ENCODE measurements around the gene CCDC117.

CCDC117 gene

DNA sequence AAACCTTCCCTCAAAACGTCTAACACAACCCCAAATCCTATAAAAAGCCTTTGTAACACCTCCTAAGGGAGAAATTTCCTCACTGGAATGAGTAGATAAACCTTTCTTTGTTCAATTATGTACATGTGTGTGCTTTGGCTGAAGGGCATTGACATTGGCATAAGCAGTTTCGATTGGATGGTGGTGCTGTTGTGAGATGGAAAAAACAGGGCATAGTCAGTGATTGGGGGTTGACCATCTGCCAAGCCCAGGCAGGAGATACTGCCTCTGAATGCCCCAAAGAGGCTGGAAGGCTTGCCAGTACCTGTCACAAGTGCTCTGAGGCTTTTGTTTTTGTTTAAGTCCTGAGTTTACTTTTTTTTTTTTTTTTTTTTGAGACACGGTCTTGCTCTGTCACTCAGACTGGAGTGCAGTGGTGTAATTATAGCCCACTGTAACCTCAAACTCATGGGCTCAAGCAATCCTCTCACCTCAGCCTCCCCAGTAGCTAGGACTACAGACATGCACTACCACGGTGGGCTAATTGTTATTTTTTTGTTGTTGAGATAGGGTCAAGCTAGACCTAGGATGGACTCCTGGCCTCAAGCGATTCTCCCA lies 1.2 kb upstream of the CCDC117 start:
- DNase-seq = no peak

DNA sequence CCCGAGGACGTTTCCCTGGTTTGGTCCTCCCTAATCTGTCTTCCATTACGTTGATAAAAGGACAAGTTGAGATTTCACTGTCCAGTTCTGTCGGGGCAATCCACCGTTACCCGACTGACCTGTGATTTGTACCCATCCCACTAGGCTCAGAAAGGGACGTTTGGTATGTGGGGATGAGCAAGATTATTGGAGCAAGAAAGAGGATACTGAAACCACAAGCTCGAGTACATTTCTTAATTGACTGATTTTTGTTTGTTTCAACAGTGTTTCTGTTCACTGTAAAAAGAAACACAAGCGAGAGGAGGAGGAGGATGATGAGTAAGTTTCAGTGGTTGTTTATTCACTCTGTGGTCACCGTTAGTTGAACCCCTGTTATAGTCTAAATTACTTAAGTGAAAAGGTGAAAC lies 969 bp downstream of the CCDC117 start:
- no peak for DNase-seq

DNA sequence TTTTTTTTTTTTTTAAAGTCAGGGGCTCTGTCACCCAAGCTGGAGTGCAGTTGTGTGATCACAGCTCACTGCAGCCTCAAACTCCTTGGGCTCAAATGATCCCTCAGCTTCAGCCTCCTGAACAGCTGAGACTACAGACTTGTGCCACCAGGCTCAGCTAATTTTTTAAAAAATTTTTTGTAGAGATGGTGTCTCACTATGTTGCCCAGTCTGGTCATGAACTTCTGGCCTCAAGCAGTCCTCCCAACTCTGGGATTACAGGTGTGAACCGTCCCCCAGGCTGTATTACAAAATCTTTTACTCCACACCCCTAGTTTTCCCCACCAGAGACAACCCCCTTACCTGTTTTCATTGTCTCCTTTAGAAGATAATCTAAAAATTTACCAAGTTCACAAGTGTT lies 1.9 kb downstream of the CCDC117 start:
- DNase-seq = no peak

DNA sequence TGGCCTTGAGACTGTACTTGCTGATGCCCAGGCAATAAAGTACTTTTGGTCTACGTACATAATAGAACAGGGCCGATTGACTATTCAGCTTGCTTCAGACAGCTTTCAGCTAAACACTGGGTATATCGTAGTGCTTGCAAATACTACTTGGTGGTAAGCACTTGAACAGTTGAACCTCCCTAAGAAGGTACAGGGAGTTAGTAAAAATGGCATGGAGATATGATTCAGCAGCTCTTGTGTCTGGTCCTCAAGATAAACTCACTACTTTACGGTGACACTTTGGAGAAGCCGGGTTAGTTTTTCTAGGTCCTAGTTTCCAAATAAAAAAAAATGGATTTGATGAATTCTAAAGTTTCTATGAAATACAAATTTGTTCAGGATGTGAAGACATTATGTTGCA lies 7.3 kb downstream of the CCDC117 start:
- no peak for DNase-seq

DNA sequence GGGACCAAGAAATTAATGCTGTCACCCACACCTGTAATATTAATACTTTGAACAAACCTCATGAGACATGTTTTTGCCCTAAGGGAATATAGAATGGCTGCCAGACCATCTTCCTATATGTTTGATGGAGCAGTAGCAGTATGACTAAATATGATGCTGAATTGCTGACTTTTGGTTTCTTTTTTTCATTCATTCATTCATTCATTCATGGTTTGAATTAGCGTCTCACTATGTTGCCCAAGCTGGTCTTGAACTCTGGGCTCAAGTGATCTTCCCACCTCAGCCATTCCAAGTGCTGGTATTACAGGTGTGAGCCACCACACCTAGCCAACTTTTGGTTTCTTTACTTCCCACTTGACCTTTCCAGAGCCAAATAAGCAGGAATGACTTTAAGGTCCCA lies 7.8 kb downstream of the CCDC117 start:
- DNase-seq = no peak

DNA sequence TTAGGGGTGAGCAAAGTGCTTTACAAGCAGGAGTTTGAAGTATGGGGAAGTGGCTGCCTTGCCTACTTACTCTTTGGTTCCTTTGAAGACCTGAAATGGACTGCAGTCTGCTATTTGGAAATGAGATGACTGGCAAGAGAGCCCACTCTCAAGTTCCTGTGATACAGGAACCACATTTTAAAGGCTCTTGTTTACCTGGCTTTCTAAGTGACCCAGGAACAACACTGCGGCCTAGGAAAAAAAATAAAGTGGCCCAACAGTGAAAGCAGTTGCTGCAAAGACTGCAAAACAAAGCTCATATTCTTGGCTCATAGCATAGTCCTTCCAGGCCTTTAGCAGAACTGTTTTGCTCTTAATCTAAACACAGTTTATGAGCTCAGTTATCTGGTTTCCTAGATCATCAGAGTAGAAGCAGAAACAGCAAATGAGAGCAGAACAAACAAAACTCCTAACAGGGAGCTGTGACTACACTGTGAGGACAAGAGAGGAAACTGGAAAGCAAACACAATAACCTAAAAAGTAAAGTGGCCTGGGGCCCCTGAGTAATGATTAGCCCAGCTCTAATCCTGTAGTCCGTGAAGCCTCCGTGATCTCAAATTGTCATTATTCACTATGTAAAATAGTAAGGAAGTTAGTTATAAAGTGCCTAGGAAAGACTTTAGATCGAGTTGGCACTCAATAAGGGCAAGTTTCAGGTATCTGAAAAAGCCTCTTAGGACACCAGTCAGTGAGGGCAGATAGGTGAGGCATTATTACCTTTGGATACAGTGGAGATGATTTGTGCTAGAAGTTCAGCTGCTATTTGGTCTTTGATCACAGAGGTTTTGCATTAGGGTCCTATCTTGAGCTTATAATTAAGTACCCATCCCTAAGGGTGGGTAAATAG lies 11.5 kb downstream of the CCDC117 start:
- DNase-seq = no peak

DNA sequence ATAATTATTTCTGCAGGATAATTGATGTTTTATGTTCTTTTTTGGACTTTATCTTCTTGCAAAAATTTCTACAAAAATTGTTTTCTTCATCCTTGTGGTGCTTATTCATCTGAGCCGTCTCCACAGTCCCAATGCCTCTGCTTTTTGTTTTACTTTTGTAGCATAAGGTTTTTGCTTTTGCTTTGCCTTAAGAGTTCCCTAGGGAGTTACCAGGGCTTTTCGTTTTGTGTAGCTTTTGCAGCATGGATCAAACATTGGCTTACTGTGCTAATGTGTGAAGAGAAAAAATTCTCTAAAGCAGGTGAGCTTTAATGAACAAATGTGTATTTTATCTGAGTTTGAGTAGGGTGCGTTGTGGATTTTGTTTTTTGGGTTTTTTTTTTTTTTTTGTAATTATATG lies 16.1 kb downstream of the CCDC117 start:
- no peak for DNase-seq

DNA sequence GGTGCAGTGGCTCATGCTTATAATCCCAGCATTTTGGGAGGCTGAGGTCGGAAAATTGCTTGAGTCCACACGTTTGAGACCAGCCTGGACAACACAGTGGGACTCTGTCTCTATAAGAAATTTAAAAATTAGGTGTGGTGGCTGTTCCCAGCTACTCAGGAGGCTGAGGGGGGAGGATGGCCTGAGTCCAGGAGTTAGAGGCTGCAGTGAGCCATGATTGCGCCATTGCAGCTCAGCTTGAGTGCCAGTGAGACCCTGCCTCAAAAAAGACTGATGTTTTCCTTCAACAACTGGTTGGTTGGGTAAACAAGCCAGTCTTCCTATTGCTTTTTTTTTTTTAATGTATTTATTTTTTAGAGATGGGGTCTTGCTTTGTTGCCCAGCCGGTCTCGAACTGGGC lies 18.6 kb downstream of the CCDC117 start:
- no peak for DNase-seq

DNA sequence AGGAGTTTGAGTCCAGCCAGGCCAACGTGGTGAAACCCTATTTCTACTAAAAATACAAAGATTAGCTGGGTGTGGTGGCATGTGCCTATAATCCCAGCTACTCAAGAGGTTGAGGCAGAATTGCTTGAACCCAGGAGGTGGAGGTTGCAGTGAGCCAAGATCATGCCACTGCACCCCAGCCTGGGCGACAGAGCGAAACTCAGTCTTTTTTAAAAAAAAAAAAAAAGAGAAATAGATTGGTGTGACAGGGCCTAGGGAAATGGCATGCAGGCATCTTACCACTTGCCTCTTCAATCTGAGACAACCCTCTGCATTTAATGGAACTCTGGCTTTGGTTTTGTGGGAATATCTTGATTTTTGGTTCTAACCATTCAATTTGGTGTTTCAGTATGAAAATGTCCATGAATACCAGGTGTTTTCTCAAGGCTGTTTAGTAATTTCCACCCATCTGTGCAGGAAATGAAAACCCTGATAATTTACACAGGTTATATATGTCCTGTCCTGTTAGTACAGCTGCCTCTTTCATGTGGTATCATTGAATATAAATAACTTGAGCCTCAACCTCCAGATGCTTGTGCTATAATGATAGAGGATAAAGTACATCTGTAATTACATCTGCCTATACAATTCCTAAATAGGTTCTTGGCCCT lies 19.5 kb downstream of the CCDC117 start:
- no peak for DNase-seq

DNA sequence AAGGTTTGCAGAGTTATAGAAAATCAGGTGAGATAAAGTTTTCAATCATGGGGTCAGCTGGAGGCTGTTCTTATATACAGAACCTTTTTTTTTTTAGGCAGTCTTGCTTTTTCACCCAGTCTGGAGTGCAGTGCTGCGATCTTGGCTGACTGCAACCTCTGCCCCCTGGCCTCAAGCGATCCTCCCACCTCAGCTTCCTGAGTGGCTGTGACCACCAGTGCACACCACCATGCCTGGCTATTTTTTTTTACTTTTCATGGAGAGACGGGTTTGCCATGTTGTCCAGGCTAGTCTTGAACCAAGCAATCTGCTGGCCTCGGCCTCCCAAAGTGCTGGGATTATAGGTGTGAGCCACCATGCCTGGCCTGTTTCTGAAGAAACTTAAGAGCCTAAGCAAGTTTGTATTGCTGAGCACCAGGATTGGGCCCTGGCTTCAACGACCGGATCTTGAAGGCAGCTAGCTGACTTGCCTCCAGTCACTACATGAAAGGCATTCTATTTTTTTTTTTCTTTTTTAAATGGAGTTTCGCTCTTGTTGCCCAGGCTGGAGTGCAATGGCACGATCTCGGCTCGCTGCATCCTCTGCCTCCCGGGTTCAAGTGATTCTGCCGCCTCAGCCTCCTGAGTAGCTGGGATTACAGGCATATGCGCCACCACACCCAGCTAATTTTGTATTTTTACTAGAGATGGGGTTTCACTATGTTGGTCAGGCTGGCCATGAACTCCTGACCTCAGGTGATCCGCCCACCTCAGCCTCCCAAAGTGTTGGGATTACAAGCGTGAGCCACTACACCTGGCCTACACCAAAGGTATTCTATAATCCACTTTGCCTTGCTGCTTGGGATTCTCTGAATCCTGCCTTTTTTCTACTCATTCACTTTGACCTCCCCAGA lies 20.2 kb downstream of the CCDC117 start:
- no peak for DNase-seq

DNA sequence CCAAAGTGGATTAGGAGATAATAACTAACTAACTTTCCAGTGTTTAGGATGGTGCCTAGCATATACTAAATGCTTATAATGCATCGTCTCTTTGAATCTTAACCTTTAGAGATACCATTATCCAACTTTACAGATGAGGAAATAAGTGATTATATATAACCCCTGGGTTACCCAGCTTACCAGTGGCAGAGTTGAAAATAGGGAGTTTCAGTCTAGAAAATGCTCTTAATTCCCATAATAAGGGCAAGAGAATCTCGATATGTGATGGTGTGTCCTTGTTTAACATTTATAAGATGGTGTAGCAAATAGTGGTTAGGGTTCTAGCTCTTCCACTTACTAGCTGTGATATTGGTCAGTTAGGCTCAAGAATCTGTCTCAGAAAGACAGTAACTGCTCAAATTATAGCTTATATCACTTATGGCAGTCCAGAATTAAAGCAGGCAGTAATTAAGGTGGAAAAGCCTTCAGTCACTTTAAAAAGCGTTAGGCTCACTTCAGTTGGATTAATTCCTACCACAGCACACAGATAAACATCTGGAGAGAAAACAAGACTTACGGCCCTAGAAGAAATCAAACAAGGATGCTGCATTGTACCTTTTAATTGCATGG lies 21.6 kb downstream of the CCDC117 start:
- DNase-seq = no peak

DNA sequence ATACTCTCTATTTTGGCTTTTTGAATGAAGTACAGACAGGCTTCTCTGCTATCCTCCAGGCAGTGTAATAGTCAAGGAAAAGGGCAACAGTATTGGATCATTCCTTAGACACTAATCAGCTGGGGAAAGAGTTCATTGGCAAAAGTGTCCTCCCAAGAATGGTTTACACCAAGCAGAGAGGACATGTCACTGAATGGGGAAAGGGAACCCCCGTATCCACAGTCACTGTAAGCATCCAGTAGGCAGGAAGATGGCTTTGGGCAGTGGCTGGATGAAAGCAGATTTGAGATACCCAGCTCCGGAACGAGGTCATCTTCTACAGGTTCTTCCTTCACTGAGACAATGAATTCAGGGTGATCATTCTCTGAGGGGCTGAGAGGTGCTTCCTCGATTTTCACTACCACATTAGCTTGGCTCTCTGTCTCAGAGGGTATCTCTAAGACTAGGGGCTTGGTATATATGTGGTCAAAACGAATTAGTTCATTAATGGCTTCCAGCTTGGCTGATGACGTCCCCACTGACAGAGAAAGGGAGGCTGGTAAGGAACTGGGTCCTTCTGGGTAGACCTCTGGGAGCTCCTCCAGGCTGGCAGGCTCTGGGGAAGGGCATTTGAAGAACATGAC lies 22.7 kb downstream of the CCDC117 start:
- no peak for DNase-seq

DNA sequence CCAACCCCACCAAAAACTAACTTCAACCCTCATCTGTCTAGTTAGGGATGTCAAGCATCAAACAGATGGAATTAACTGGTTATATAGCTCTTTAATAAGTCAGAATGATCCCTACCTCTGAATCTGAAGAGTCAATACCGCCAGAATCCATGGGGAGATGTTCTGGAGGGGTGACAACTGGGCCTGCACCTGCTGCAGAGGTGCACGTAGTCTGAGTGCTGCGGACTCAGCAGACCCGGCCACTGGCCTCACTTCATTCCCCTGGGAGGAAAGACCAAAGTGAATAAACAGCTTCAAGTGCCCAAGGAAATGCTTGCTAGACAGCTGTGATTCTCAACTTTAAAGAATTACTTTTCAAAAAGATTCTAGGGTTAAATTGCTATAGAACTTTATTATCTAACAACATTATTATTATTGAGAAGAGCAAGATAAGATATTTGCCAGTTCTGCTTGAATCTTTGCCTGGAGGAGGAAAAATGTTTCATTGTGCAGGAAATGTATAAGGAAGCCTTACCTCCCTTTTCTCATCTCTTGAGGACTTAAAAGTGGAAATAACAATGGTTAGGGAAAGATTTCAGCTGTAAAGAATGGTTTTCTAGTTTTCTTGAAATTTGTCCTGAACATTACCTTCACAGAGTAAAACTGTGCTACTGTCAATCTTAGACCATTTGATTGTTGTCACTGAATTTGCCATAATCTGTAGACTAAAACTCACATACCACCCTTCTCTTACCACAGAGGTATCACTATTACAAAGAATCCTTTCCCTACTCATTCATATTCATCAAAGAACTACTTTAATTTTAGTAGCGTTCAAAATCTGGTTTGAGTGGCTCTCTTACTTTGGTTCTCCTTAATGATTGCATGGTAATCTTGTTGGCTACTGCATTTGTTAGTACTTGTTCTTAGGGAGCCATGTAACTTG lies 23.7 kb downstream of the CCDC117 start:
- no peak for DNase-seq

DNA sequence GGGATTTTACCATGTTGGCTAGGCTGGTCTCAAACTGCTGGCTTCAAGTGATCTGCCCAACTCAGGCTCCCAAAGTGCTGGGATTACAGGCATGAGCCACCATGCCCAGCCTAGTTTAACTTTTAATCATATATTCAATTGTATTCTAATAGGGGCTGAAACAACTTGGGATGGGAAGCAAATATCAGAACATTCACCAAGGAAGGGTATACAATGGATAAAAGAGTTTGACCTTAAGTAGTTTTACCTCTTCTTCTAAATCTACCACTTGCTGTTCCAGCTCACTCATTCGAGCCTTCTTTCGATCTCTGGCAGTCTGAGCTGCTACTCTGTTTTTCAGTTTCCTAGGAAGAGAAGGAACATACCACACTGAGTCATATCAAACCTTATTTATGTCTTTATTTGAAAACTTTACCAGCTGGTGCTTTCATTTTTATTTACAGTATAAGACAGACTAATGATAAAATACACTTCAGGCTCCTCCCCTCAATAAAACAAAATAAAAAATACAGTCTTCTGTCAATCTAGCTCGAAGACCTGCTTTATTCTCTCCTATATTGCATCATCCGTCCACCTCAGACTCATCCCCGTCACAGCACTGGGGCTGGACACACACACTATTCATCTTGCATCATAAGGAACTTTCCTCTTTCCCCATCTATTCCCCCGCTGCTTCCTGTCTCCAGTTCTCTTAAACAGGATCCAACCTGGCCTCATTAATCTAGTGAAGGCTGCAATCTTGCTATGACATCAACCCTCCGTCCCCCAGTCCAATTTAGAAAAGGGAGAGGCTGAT lies 26.5 kb downstream of the CCDC117 start:
- peak; percentile 68 for DNase-seq

DNA sequence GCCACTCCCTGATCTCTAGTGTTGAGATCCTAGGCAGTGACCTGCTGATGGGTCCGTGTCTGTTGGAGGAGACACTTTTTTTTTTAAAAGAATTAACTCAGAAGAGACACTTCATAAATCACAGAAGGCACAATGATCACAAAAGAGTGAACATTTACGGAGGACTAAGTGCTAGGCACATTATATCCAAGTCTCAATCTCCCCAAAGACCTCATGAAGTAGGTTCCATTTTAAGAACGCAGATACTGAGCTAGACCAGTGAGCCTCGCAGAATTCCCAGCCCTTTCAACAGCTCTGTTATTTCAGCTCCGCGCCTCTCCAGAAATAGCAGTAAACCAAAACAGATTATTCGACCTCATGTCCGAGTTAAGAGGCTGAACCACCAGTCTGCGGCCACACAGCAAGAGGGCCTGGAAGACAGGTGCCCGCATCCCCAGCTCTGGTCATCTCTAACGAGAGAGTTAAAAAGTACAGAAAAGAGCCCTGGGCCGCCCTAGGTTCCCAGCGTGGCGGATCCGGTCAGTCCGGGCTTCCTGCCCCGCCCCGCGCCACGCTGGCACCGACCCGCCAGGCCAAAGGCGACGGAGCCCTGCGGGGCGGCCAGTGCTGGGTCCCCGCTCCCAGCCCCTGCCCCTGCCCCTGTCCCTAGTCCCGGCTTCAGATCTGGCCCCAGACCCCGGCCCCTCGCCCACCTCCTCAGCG lies 27.3 kb downstream of the CCDC117 start:
- peak; percentile 77 for DNase-seq

DNA sequence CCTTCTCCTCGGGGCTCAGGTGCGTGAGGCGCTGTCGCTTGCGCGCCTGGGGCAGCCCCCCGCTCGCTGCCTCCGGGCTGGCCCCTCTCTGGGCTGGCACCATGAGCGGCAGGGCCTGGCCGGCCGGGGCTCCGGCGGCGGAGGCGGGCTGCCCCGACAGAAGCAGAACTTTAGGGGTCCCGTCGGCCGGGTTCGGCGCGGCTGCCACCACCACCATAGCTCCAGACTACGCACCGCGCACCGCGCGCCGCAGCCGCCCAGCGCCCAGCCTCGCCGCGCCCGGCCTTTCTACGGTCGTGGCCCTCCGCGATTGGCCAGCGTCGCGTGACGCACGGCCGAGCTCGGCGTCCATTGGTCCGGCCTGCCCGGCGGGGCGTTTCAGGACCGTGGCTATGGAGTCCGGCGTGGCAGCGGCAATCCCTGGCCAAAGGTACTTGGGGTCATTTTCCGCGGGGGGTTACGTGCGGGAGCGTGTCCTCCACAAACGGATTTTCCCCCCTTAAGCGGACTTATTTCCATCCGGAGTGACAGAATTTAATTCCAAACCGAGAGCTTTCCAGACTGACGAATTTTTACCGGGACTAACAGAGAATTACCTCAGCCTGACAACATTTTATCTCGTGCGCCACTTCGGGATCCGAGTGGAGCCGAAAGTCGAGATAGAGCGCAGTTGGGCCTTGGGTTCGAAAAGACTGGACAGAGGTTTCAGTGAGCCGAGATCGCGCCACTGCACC lies 28.0 kb downstream of the CCDC117 start, which contains the start of gene XBP1:
Gene XBP1, minus strand, starts transcription at position 262 of the 734 bp plus-strand sequence.
- peak; percentile 96 for DNase-seq

DNA sequence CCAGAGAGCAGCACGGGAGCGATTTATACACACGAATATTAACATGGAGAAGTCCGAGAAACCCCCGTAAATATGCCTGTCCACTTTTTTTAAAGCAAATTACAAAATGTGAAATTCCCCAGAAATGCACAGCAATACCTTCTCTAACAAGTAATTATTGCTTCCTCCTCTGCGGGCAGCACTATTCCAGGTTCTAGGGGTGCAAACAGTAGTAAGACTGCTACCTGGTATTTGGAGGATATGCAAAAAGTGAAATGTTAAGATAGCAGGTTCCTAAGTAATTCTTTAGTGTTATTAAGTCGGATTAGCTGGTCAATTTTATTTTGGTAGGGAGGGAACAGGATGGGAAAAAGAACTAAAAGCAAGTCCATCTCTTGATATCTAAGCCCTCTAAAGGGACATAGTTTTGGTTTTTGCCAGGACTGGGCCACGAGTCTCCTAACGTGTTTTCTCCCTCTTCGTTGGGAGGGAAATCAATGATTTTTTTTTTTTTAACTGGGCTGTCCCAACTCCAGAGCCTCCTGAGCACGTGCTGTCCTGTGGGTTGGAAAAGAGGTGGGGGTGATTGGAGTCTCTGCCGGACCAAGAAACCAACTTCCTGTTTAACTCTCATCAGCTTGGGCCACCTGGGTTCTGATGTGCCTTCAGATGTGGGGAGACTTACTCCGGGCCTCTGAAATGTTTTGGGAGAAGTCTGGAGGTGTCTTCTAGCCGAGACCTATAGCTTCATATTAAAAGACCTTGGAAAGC lies 29.5 kb downstream of the CCDC117 start:
- DNase-seq = no peak

DNA sequence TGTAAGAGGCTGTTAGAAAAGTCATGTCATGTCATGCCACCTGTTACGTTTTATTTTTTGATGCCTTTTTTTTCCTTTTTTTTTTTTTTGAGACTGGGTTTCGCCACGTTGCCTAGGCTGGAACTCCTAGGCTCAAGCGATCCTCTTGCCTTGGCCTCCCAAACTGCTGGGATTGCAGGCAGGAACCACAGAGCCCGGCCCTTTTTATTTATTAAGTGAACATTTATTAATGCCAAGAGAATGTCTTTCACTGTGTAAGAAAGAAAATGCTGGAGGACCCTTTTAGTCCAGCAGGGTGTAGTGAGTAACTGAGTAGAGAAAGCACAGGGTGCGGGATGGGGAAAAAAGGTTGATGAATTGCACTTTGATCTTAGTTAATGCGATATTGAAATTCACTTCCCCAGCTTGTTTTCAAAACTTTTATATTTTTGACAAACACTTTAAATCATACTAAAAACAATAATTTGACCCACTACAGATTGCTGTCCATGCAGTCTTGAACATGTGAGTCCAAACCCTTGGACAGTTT lies 30.2 kb downstream of the CCDC117 start:
- no peak for DNase-seq
